Fibroblast of lung (primary cell): ENCODE measurements around the gene MCM10. TPM values are rescaled to one million over a fixed set of nuclear protein-coding genes. Genes with fewer than 3 reads are reported as not detected.
A peak's percentile ranks its signal among the peaks of the same experiment; 100 is the strongest.

Experiments
- DNase-seq, 2 donors: peaks; one replicate each; pipeline versions ENCODE4 v3.0.0 to v3.0.0-alpha.2; 2010; ENCODE audit warnings: low read depth in 2 of 2
- H2AFZ ChIP-seq: 2 replicates; pipeline ENCODE4 v1.5.1; 2012; ENCODE audit warnings: low read length, control low read depth, inconsistent platforms
- H3K27ac ChIP-seq: 2 replicates; pipeline ENCODE4 v1.5.1; 2011; ENCODE audit warnings: low read length, control low read depth; ENCODE audit not compliant: insufficient read depth
- H3K27me3 ChIP-seq: 2 replicates; pipeline ENCODE4 v1.5.1; 2011; ENCODE audit warnings: mild to moderate bottlenecking, low read length; ENCODE audit not compliant: control insufficient read depth, insufficient read depth
- H3K36me3 ChIP-seq: 2 replicates; pipeline ENCODE4 v1.5.1; 2011; ENCODE audit warnings: low read length; ENCODE audit not compliant: control insufficient read depth, insufficient read depth
- H3K4me1 ChIP-seq: 2 replicates; pipeline ENCODE4 v1.5.1; 2011; ENCODE audit warnings: low read length; ENCODE audit not compliant: control insufficient read depth, insufficient read depth; ENCODE audit errors: extremely low read depth
- H3K4me2 ChIP-seq: 2 replicates; pipeline ENCODE4 v1.5.1; 2011; ENCODE audit warnings: low read length, control low read depth; ENCODE audit not compliant: insufficient read depth; ENCODE audit errors: extremely low read depth
- H3K4me3 ChIP-seq, 4 experiments: fragments of 200-600 bp in 1 of 4; sonication (generic) in 1 of 4; replicated peaks in 1 of 4; 2 replicates each; pipeline ENCODE4 v1.5.1; 2011 to 2016; ENCODE audit warnings: low read length in 4 of 4, low read depth in 3 of 4, mild to moderate bottlenecking in 3 of 4, control low read depth in 2 of 4, inconsistent platforms in 1 of 4, mixed read lengths in 1 of 4; ENCODE audit not compliant: insufficient read depth in 1 of 4; ENCODE audit errors: control extremely low read depth in 1 of 4
- H3K79me2 ChIP-seq: 2 replicates; pipeline ENCODE4 v1.5.1; 2012; ENCODE audit warnings: mild to moderate bottlenecking, low read length, inconsistent platforms; ENCODE audit not compliant: control insufficient read depth, insufficient read depth
- H3K9ac ChIP-seq: 2 replicates; pipeline ENCODE4 v1.5.1; 2011; ENCODE audit warnings: mild to moderate bottlenecking, low read length, control low read depth; ENCODE audit not compliant: insufficient read depth
- H3K9me3 ChIP-seq: 2 replicates; pipeline ENCODE4 v1.5.1; 2012; ENCODE audit warnings: low read depth, low read length; ENCODE audit not compliant: control insufficient read depth, insufficient read depth
- H4K20me1 ChIP-seq: 2 replicates; pipeline ENCODE4 v1.5.1; 2011; ENCODE audit warnings: low read length; ENCODE audit not compliant: control insufficient read depth, insufficient read depth; ENCODE audit errors: extremely low read depth
- EZH2 ChIP-seq: IDR thresholded peaks from 2 replicates; pipeline ENCODE4 v1.5.1; 2012; ENCODE audit warnings: low read length, control low read depth, mild to moderate bottlenecking; ENCODE audit errors: missing control alignments
- polyA plus RNA-seq, 2 donors: library from polyadenylated mRNA; depleted of rRNA in 1 of 2; stranded (reverse) in 1 of 2; unstranded in 1 of 2; fragments of >200 nt; gene quantifications; 2 replicates each; pipeline ENCODE4 v1.2.1, GENCODE V29; 2011 to 2012; ENCODE audit warnings: missing spikeins in 1 of 2
- total RNA-seq: library from RNA; depleted of rRNA; stranded (reverse); fragments of >200 nt; gene quantifications from 2 replicates; pipeline ENCODE4 v1.2.1, GENCODE V29; 2014
- TF ChIP-seq, protein P1 (sequence below), 2 donors: IDR thresholded peaks in 1 of 2; conservative IDR thresholded peaks in 1 of 2; 1 replicate in 1 of 2; 2 replicates in 1 of 2; pipeline ENCODE4 v1.5.1; 2011 to 2012; ENCODE audit warnings: low read length in 2 of 2, control low read depth in 1 of 2, inconsistent platforms in 1 of 2, low read depth in 1 of 2, mild to moderate bottlenecking in 1 of 2

The MCM10 gene
- total and polyA plus RNA-seq, 2 donors (not counting 1 experiment from before 2014, with no cell fraction given): 0.83 to 3.1 TPM

GRCh38 chr10:13143766-13144165 is 17.6 kb upstream of the MCM10 start:
- Histone ChIP-seq H3K27ac (no peak overlapping the region), H3K4me3 (no peak overlapping the region), H3K4me2 (no peak overlapping the region), H2AFZ (no peak overlapping the region), H3K79me2 (no peaks in the 10 kb centered on the region), H3K36me3 (peaks cover 2% of the 10 kb centered on the region), H4K20me1 (no peaks in the 10 kb centered on the region), H3K4me1 (no peaks in the 10 kb centered on the region), H3K9me3 (no peaks in the 10 kb centered on the region), H3K27me3 (no peaks in the 10 kb centered on the region), H3K9ac (no peak overlapping the region)
- no peak for DNase-seq
- TF ChIP-seq, protein P1, sequence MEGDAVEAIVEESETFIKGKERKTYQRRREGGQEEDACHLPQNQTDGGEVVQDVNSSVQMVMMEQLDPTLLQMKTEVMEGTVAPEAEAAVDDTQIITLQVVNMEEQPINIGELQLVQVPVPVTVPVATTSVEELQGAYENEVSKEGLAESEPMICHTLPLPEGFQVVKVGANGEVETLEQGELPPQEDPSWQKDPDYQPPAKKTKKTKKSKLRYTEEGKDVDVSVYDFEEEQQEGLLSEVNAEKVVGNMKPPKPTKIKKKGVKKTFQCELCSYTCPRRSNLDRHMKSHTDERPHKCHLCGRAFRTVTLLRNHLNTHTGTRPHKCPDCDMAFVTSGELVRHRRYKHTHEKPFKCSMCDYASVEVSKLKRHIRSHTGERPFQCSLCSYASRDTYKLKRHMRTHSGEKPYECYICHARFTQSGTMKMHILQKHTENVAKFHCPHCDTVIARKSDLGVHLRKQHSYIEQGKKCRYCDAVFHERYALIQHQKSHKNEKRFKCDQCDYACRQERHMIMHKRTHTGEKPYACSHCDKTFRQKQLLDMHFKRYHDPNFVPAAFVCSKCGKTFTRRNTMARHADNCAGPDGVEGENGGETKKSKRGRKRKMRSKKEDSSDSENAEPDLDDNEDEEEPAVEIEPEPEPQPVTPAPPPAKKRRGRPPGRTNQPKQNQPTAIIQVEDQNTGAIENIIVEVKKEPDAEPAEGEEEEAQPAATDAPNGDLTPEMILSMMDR (conservative IDR thresholded peaks at IDR 0.05 in 1 of 2, IDR thresholded peaks at IDR 0.05 in 1 of 2; ENCODE audit: low read depth in 1 of 2, low read length in 2 of 2): no peak
- no peak for TF ChIP-seq EZH2

DNA sequence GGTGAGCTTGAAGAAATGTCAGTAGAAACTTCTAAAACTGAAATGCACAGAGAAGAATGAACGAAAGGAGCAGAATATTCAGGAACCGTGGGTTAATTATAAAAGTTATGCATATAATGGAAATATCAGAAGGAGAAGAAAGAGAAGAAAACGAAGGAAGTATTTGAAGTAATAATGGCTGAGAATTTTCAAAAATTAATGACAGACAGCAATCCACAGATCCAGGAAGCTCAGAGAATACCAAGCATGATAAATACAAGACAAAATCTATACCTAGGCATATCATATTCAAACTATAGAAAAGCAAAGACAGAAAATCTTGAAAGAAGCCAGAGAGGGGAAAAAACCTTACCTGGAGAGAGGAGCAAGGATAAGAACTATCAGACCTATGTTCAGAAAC is 16.5 kb upstream of the MCM10 start:
- H3K27me3 ChIP-seq: no peaks in the 10 kb centered on the region
- H3K9me3 ChIP-seq: no peaks in the 10 kb centered on the region
- no peak overlapping the region for H3K9ac ChIP-seq
- no peaks in the 10 kb centered on the region for H3K79me2 ChIP-seq
- TF ChIP-seq, protein P1 (conservative IDR thresholded peaks at IDR 0.05 in 1 of 2, IDR thresholded peaks at IDR 0.05 in 1 of 2; ENCODE audit: low read depth in 1 of 2, low read length in 2 of 2): no peak
- TF ChIP-seq EZH2: no peak
- DNase-seq: no peak
- H3K27ac ChIP-seq: no peak overlapping the region
- no peak overlapping the region for H3K4me2 ChIP-seq
- H3K4me3 ChIP-seq: no peak overlapping the region
- H3K36me3 ChIP-seq: peaks cover 2% of the 10 kb centered on the region
- no peaks in the 10 kb centered on the region for H4K20me1 ChIP-seq
- no peak overlapping the region for H2AFZ ChIP-seq
- H3K4me1 ChIP-seq: no peaks in the 10 kb centered on the region

DNA sequence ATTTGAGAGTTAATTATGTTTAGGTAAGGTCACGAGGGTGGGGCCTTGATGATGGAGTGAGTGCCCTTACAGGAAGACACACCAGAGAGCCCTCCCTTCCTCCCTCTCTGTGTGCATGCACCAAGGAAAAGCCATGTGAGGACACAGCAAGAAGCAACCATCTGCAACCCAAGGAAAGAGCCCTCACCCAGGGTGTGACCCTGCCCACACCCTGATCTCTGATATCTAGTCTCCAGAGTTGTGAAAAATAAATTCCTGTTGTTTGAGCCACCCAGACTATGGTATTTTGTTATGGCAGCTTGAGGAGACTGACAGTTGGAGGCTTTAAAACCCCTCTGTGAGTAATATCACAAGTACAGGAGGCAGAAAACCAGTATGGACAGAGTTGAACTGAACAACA is 15.0 kb upstream of the MCM10 start:
- no peak overlapping the region for H3K27ac ChIP-seq
- no peak overlapping the region for H3K4me3 ChIP-seq
- H3K9me3 ChIP-seq: no peaks in the 10 kb centered on the region
- H3K4me2 ChIP-seq: no peak overlapping the region
- no peak overlapping the region for H2AFZ ChIP-seq
- no peak for TF ChIP-seq EZH2
- TF ChIP-seq, protein P1 (conservative IDR thresholded peaks at IDR 0.05 in 1 of 2, IDR thresholded peaks at IDR 0.05 in 1 of 2; ENCODE audit: low read depth in 1 of 2, low read length in 2 of 2): no peak
- no peaks in the 10 kb centered on the region for H4K20me1 ChIP-seq
- H3K4me1 ChIP-seq: no peaks in the 10 kb centered on the region
- H3K36me3 ChIP-seq: peaks cover 2% of the 10 kb centered on the region
- no peaks in the 10 kb centered on the region for H3K27me3 ChIP-seq
- peak in 1 of 2 donors; percentile 12 for DNase-seq
- H3K79me2 ChIP-seq: no peaks in the 10 kb centered on the region
- no peak overlapping the region for H3K9ac ChIP-seq
